ENCODE data around the gene CCDC12.

The CCDC12 gene

DNA sequence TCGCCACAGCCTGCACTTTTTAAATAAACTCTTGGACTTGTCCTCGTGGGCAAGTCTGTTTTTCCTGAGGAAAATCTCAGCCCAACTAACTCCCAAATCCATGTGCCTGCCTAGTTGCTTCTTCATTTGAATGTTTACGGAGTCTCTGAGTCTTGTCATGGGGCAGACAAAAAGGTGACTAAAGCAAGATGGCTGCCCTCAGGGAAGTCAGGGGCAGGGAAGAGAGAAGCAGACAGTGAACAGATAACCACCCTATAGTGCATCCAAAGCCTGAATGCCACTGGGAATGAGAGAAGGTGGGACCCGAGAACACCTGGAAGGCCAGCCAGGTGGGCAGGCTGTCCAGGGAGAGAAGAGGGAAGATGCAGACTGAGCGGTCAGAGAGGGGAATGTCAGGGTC is 21.4 kb downstream of the CCDC12 start:
- DNase-seq = no peak

DNA sequence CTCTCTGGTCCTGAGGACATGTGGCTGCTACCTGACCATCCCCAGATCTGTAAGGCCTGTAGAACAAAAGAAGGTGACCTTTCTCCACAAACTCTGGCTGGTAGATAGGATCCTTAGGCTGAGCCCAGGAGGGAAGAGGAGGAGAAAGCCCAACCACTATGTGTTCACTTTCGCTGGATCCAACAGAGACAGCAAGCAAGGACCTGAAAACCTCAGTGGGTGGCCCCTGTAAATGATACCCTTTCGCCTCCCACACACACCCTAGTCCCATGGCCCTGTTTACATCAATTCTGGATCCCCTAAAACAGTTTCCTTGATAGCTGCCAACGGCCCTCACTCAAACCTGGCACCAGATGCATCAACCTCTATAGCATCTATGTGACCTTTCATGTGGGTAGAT is 22.4 kb downstream of the CCDC12 start:
- DNase-seq = no peak

DNA sequence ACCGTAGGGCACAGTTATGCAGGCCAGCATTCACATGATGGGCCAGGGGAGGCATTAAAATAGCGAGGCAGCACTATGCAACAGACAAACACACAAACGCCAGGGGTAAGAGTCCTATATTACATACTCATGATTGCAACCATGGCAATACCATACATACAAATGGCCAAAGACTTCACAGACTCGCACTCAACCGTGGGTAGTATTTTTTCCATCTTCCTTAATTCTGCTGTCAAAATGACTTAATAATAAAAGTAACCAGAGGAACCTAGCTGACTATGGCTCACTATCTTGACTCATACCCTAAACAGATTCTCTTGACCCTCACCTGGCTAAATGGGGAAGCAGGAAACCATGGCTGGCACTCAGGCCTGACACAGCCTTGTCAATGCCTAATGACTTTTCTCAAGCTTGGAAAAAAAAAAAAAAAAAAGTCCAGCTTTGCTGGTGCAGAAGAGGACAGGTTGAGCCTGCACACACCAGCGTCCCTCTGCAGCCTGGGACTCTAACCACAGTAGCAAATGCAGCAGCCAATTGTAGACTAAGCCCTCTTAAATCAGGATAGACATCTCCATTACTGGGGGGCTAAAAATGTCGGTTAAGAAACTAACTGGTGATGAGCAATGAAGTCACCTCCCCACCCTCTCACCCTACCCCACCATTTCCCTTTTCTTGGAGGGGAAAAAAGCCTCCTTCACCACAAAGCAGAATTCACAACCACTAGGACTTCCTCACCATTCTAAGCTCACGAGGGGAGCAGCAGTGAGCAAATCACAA is 23.1 kb downstream of the CCDC12 start:
- peak; percentile 33 for DNase-seq

GRCh38 chr3:46952813-46953212 is 23.7 kb downstream of the CCDC12 start:
- no peak for DNase-seq

- no peak for DNase-seq
Observed at GRCh38 chr3:46950650-46951241, 25.8 kb downstream of the CCDC12 start.

DNA sequence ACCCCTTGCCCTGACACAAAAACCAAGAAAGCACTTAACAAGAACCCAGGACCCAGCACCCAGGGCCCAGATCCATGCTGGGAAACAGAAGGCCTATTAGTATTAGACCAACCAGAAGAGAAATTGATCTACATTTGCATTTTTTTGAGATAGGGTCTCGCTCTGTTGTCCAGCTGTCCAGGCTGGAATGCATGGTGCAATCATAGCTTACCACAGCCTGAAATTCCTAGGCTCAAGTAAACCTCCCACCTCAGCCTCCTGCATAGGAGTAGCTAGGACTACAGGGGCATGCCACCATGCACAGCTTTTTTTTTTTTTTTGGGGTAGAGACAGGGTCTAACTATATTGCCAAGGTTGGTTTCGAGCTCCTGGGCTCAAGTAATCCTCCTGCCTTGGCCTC is 26.4 kb downstream of the CCDC12 start:
- no peak for DNase-seq

- peak; percentile 38 for DNase-seq
Observed at GRCh38 chr3:46948830-46949671, 27.5 kb downstream of the CCDC12 start.

GRCh38 chr3:46947981-46948791 is 28.4 kb downstream of the CCDC12 start:
- DNase-seq = peak; percentile 84

- no peak for DNase-seq
Observed at GRCh38 chr3:46947546-46947901, 29.0 kb downstream of the CCDC12 start.

DNA sequence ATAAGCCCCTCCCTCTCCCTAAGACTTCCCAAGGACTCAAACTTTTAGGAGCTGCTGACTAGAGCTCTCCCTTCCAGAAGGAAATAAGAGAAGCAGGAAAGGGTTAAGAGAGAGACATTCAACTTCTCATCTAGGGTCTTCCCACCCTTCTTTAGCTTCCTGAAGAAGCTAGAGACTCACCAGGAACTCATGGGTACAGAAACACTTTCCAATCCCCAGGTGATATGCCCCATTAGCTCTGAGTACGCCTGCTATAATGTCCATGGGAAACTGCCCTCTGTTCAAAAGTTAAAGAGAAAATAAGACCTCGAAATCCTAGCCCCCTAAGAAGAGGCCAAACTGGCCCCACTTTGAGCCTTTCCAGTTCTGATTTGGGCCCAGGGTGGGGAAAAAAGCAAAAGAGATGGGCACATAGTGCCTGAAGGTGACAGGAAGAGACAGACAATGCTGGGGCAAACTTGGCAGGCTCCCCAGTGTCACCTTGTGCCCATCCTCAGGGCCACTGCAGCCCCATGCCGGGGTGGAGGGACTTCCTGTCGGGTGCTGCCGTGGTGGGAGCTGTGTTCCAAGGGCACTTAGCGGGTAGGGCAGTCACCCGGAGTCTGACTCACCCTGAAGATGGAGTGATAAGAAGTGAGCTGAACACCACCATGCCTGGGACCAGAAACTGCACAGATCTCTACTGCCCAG is 29.5 kb downstream of the CCDC12 start:
- peak; percentile 77 for DNase-seq

- DNase-seq = no peak
Observed at GRCh38 chr3:46946416-46946815, 30.1 kb downstream of the CCDC12 start.

DNA sequence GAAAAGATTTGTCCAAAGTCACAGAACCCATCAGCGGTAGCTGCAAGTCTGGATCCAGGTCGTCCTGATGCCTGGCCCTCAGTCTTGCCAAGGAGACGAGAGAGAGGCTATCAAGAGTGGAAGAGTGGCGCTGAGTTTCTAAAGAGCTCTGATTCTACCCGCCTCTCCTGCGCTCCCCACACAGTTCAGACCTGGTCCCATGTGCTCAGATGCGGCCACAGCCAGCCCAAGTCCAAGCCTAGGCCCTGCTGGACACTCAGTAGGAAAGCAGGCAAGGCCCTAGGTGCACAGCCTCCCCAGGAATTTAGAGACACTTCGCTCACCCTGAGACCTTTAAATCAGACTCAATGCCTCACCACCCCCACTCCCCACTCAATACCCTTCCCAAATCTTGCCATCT is 32.4 kb downstream of the CCDC12 start:
- DNase-seq = no peak

DNA sequence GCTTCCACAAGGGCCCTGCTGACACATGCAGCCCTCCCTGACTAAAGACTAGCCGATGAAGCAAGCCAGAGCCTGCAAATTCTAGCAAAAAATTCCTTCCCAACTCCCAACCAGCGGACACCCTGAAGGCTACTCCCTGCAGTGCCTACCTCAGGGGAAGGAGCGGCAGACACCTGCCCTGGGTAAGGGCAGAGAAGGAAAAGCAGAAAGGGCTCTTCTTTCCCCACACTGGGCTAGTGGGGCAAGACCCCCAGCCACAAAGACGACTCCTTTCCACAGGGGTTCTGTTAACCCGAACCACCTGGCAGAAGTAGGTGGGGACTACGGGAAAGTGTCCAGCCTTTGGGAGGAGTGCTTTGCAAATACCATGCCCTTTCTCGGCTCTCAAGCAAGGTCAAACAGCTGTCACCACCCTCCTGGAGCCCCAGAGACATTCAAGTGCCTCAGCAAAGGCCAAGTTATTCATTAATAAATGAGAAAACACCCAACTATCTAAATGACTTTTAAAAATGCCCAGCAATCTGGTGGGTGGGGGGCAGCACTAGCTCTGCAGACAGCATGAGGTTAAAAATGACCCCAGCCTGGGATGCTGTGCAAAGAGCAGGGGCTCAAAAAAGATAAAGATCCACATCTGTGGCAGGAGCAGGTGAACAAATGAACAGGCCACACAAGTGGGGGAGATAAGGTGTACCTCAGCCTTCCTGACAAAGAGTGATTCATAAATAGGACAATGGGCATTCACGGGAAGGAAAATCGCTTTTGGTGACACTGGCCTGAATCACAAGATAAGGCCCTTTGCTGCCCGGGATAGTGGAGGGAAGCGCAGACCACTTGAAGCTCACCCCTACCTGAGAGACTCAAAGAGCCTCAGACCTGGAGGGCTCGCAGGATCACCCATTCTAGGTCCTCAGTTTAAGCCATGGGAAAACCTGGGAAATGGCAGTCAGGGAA is 33.0 kb downstream of the CCDC12 start:
- DNase-seq = no peak

- no peak for DNase-seq
Observed at GRCh38 chr3:46942481-46943236, 33.9 kb downstream of the CCDC12 start.

DNA sequence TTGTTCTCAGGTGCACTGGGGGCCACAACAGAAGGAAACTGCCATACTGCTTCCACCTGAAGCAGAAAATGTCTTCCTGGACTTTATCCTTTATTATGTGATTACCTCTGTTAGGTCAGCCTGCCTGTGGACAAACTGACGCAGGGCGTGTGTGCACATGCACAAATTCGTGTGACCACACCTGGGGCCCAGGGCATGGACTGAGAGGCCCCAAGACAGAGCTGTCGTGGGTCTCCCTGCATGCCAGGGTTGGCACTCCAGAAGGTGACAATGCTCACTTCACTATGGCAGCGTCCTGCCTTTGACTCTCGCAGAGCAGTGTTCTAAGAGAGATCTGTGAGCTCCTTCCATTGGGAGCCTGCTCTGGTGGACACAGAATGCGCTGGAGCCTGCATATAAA is 34.5 kb downstream of the CCDC12 start:
- no peak for DNase-seq

DNA sequence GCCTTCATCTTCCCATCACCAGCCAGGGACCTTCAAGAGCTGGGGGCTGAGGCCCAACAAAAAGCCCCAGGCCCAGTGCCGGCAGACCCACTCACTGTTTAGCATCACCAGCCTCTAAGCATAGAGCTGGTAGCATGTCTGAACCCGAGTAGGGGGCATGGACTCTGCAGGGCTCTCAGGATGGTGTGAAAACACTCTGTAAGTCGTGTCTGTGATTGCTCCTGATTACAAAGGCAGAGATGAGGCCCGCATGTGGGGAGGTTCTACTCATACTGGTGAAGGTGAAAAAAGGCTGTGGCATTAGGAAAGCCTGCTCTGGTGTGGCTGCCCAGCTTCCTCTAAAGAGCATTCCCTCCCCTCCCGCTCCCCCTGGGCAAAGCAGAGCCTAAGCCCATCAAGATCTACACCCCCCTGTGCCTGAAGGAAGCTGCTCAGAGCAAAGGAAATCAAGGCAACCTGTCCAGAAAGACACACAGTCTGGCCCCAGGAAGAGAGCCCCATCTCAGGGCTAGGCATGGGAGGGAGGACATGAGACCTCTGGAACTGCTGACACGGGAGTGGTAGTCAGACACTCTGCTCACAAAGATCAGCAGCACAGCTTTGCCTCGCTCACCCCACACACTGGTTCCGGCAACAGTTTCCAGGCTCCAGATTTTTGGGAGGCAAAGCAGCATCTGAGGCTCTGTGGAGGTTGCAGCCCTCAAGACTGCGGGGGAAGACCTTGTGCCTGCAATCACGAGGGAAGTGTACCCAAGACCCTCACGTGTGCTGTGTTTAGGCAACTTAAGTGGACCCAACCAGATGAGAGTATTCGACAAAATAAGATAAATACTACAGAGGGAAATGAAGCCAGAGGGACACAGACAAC is 36.7 kb downstream of the CCDC12 start:
- DNase-seq = no peak

- no peak for DNase-seq
Observed at GRCh38 chr3:46938118-46938517, 38.4 kb downstream of the CCDC12 start.

- no peak for DNase-seq
Observed at GRCh38 chr3:46936733-46937250, 39.8 kb downstream of the CCDC12 start.

- DNase-seq = no peak
Observed at GRCh38 chr3:46935989-46936558, 40.5 kb downstream of the CCDC12 start.
